Thyroid gland (tissue), 4 donors: ENCODE results near the gene COL18A1. TPM values are rescaled to one million over a fixed set of nuclear protein-coding genes. Genes with fewer than 3 reads are reported as not detected.

Experiments
- DNase-seq, 2 donors: peaks; one replicate each; pipeline ENCODE4 v3.0.0-alpha.2; 2019
- H3K27ac ChIP-seq, 3 donors: fragments of 200-600 bp; sonication (generic); 1 replicate in 2 of 3; 2 replicates in 1 of 3; pipeline ENCODE4 v1.5.1; 2016 to 2019; ENCODE audit warnings: mild to moderate bottlenecking in 1 of 3, moderate library complexity in 1 of 3
- H3K27me3 ChIP-seq: fragments of 200-600 bp; sonication (generic); one replicate; pipeline ENCODE4 v1.5.1; 2019
- H3K36me3 ChIP-seq, 2 donors: fragments of 200-600 bp; sonication (generic); one replicate each; pipeline ENCODE4 v1.5.1; 2016 to 2019
- H3K4me1 ChIP-seq, 2 donors: fragments of 200-600 bp; sonication (generic); one replicate each; pipeline ENCODE4 v1.5.1; 2017 to 2019
- H3K4me3 ChIP-seq, 3 donors: fragments of 200-600 bp; sonication (generic); replicated peaks in 1 of 3; 1 replicate in 2 of 3; 2 replicates in 1 of 3; pipeline ENCODE4 v1.5.1; 2016; ENCODE audit warnings: mild to moderate bottlenecking in 1 of 3
- H3K9me3 ChIP-seq: fragments of 200-600 bp; sonication (generic); one replicate; pipeline ENCODE4 v1.5.1; 2017
- CTCF ChIP-seq, 6 experiments: fragments of 200-600 bp in 3 of 6; fragments of 450-650 bp in 3 of 6; sonication (generic) in 3 of 6; IDR thresholded peaks; one replicate each; pipeline ENCODE4 v1.5.1; 2016 to 2019; ENCODE audit warnings: antibody characterized with exemption in 6 of 6, mild to moderate bottlenecking in 2 of 6, inconsistent platforms in 1 of 6, moderate library complexity in 1 of 6
- POLR2A ChIP-seq, 2 donors: fragments of 450-650 bp; IDR thresholded peaks; one replicate each; pipeline ENCODE4 v1.6.1; 2017; ENCODE audit warnings: antibody characterized with exemption in 2 of 2, mild to moderate bottlenecking in 2 of 2, moderate library complexity in 1 of 2
- WGBS, 2 donors: methylation state at CpG; one replicate each; pipeline ENCODE4 v1.1.5; 2017; 5-methylcytosine and 5-hydroxymethylcytosine counted together
- intact Hi-C: fragments of 100-400 bp; cut with DNase I; formaldehyde crosslinking; loops from one replicate; pipeline ENCODE4 v1.15.1; 2023
- total RNA-seq, 4 donors: library from RNA; depleted of rRNA; stranded (reverse); fragments of >200 nt; gene quantifications; one replicate each; pipeline ENCODE4 v1.2.3, GENCODE V29; 2016

Gene COL18A1
- total RNA-seq, 4 donors from 2014 or later: 105 to 264 (median 238) TPM

GRCh38 chr21:45542667-45543370 is 137.9 kb downstream of the COL18A1 start:
- WGBS, 2 donors: 30 to 49% methylated on average over 10 to 17 of the region's 55 CpGs
- peak in 1 of 2 donors; percentile 28 for DNase-seq
- no peak for TF ChIP-seq POLR2A (IDR thresholded peaks at IDR 0.05)
- no peak for TF ChIP-seq CTCF (IDR thresholded peaks at IDR 0.05)
- Histone ChIP-seq H3K36me3 (no peaks in the 10 kb centered on the region), H3K27ac (peak overlapping the region in 1 of 3 donors; percentile 41), H3K4me1 (peaks cover 14 to 24% of the 10 kb centered on the region in 2 donors), H3K9me3 (no peaks in the 10 kb centered on the region), H3K4me3 (peak overlapping the region in 1 of 3 donors; percentile 55), H3K27me3 (no peaks in the 10 kb centered on the region)
- intact Hi-C loops: no loop called here

GRCh38 chr21:45543371-45543709 is 138.4 kb downstream of the COL18A1 start:
- peak in 1 of 2 donors; percentile 2 for DNase-seq
- H3K27me3 ChIP-seq: no peaks in the 10 kb centered on the region
- TF ChIP-seq CTCF (IDR thresholded peaks at IDR 0.05): no peak
- TF ChIP-seq POLR2A (IDR thresholded peaks at IDR 0.05): no peak
- H3K36me3 ChIP-seq: no peaks in the 10 kb centered on the region
- H3K27ac ChIP-seq: no peak overlapping the region
- WGBS, 2 donors: 80 to 83% methylated on average over 1 to 9 of the region's 11 CpGs
- no peak overlapping the region for H3K4me3 ChIP-seq
- H3K9me3 ChIP-seq: no peaks in the 10 kb centered on the region
- intact Hi-C loops: no loop called here
- H3K4me1 ChIP-seq: peaks cover 14 to 24% of the 10 kb centered on the region in 2 donors

- Histone ChIP-seq H3K27ac (no peak overlapping the region), H3K27me3 (no peaks in the 10 kb centered on the region), H3K9me3 (no peaks in the 10 kb centered on the region), H3K4me3 (no peak overlapping the region), H3K4me1 (peaks cover 14 to 24% of the 10 kb centered on the region in 2 donors), H3K36me3 (no peaks in the 10 kb centered on the region)
- peak in 1 of 2 donors; percentile 4 for DNase-seq
- WGBS, 2 donors: 50 to 68% methylated on average over 8 to 10 of the region's 23 CpGs
- intact Hi-C loops: no loop called here
- TF ChIP-seq POLR2A (IDR thresholded peaks at IDR 0.05) (no peak), CTCF (IDR thresholded peaks at IDR 0.05) (no peak)
Observed at GRCh38 chr21:45543710-45544448, 138.9 kb downstream of the COL18A1 start.

GRCh38 chr21:45544449-45545235 is 139.7 kb downstream of the COL18A1 start:
- intact Hi-C loops: no loop called here
- Histone ChIP-seq H3K27me3 (no peaks in the 10 kb centered on the region), H3K9me3 (no peaks in the 10 kb centered on the region), H3K4me3 (no peak overlapping the region), H3K36me3 (no peaks in the 10 kb centered on the region), H3K27ac (no peak overlapping the region), H3K4me1 (peaks cover 14 to 24% of the 10 kb centered on the region in 2 donors)
- no peak for TF ChIP-seq POLR2A (IDR thresholded peaks at IDR 0.05)
- TF ChIP-seq CTCF (IDR thresholded peaks at IDR 0.05): no peak
- WGBS, 2 donors: 92 to 93% methylated on average over 15 of the region's 18 CpGs
- no peak for DNase-seq
